ENCODE measurements around the gene C1QTNF6.

- TF ChIP-seq ZFP30 (CRISPR knock-in tag; IDR thresholded peaks at IDR 0.05): no peak
- TF ChIP-seq, protein P1, sequence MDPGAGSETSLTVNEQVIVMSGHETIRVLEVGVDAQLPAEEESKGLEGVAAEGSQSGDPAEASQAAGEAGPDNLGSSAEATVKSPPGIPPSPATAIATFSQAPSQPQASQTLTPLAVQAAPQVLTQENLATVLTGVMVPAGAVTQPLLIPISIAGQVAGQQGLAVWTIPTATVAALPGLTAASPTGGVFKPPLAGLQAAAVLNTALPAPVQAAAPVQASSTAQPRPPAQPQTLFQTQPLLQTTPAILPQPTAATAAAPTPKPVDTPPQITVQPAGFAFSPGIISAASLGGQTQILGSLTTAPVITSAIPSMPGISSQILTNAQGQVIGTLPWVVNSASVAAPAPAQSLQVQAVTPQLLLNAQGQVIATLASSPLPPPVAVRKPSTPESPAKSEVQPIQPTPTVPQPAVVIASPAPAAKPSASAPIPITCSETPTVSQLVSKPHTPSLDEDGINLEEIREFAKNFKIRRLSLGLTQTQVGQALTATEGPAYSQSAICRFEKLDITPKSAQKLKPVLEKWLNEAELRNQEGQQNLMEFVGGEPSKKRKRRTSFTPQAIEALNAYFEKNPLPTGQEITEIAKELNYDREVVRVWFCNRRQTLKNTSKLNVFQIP (CRISPR knock-in tag; IDR thresholded peaks at IDR 0.05; ENCODE audit: borderline replicate concordance, low read depth): no peak
- TF ChIP-seq, protein P2, sequence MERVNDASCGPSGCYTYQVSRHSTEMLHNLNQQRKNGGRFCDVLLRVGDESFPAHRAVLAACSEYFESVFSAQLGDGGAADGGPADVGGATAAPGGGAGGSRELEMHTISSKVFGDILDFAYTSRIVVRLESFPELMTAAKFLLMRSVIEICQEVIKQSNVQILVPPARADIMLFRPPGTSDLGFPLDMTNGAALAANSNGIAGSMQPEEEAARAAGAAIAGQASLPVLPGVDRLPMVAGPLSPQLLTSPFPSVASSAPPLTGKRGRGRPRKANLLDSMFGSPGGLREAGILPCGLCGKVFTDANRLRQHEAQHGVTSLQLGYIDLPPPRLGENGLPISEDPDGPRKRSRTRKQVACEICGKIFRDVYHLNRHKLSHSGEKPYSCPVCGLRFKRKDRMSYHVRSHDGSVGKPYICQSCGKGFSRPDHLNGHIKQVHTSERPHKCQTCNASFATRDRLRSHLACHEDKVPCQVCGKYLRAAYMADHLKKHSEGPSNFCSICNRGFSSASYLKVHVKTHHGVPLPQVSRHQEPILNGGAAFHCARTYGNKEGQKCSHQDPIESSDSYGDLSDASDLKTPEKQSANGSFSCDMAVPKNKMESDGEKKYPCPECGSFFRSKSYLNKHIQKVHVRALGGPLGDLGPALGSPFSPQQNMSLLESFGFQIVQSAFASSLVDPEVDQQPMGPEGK (CRISPR knock-in tag; IDR thresholded peaks at IDR 0.05; ENCODE audit: borderline replicate concordance): no peak
- TF ChIP-seq BACH2 (CRISPR knock-in tag; IDR thresholded peaks at IDR 0.05; ENCODE audit: borderline replicate concordance): no peak
Measured at GRCh38 chr22:37141476-37141875, 46.6 kb downstream of the C1QTNF6 start.
